NT2/D1 (cell line): Measurements from ENCODE around the gene SIGLEC6.

Experiments used
- DNase-seq: peaks from one replicate; pipeline ENCODE4 v3.0.0-alpha.2; 2011; ENCODE audit warnings: low read depth, low spot score
- H3K27me3 ChIP-seq: 2 replicates; pipeline ENCODE4 v1.6.0; 2011; ENCODE audit warnings: mild to moderate bottlenecking; ENCODE audit not compliant: insufficient read length, insufficient read depth
- H3K36me3 ChIP-seq: 2 replicates; pipeline ENCODE4 v1.6.1; 2011; ENCODE audit warnings: mild to moderate bottlenecking, low read length, mixed read lengths; ENCODE audit not compliant: insufficient read depth, insufficient read length
- H3K4me1 ChIP-seq: 2 replicates; pipeline ENCODE4 v1.5.1; 2011; ENCODE audit not compliant: insufficient read depth, insufficient read length
- H3K4me3 ChIP-seq: 2 replicates; pipeline ENCODE4 v1.5.1; 2011; ENCODE audit warnings: low read depth; ENCODE audit not compliant: insufficient read length
- H3K9ac ChIP-seq: 2 replicates; pipeline ENCODE4 v1.6.0; 2011; ENCODE audit warnings: low read depth; ENCODE audit not compliant: insufficient read length
- H3K9me3 ChIP-seq: 2 replicates; pipeline ENCODE4 v1.5.1; 2011; ENCODE audit warnings: mild to moderate bottlenecking, low read length; ENCODE audit not compliant: insufficient read depth
- SUZ12 ChIP-seq: IDR thresholded peaks from 2 replicates; pipeline ENCODE4 v1.6.1; 2011; ENCODE audit not compliant: insufficient read length, insufficient read depth; ENCODE audit errors: extremely low read depth
- YY1 ChIP-seq: IDR thresholded peaks from 2 replicates; pipeline ENCODE4 v1.6.1; 2011; ENCODE audit not compliant: insufficient read length, insufficient read depth
- ZNF274 ChIP-seq: IDR thresholded peaks from 2 replicates; pipeline ENCODE4 v1.6.1; 2011; ENCODE audit warnings: mild to moderate bottlenecking, low read depth, low read length

SIGLEC6 gene

DNA sequence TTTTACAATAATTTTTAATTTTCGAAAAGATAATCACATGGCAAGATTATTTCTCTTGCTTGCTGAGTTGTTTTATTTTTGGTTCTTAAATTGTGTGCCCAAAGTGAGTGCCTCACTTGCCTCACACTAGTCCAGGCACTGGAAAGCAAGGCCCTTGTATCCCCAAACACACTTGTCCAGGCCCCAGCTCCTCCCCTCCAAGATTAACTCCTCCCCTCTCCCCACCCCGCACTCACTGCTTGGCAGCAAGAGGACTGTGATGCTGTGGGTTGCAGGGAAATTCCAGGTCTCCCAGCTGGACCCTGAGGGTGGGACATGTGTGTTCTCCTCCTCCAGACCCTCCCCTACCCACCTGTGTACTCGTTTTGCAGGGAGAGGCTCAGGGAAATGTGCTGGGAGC, 33.8 kb downstream of the SIGLEC6 start:
- DNase-seq = no peak
- H3K27me3 ChIP-seq = peaks cover 26% of the 10 kb centered on the region
- no peaks in the 10 kb centered on the region for H3K4me1 ChIP-seq
- H3K9ac ChIP-seq = no peak overlapping the region
- no peak overlapping the region for H3K4me3 ChIP-seq
- no peaks in the 10 kb centered on the region for H3K9me3 ChIP-seq
- TF ChIP-seq SUZ12 = no peak
- no peak for TF ChIP-seq YY1
- TF ChIP-seq ZNF274 = no peak
- H3K36me3 ChIP-seq = no peaks in the 10 kb centered on the region

DNA sequence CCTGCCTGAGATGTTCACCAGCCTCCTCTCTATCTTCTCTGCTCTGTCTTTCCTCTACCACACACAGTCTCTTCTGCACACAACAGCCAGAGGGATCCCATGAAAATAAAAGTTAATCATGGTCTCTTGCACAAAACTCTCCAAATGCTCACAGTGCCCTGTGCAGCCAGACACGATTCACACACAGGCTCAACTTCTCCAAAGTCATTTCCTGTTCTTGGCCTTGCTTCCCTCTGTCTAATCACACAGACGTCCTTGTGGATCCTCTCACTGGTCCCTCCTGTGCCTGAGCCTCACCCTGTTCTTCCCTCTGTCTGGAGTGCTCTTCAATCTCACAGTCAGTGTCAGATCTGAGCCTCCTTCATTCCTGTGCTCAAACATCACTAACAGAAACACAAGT, 37.7 kb downstream of the SIGLEC6 start:
- no peaks in the 10 kb centered on the region for H3K4me1 ChIP-seq
- H3K27me3 ChIP-seq = peaks cover 28% of the 10 kb centered on the region
- no peak overlapping the region for H3K9ac ChIP-seq
- H3K9me3 ChIP-seq = no peaks in the 10 kb centered on the region
- H3K4me3 ChIP-seq = no peak overlapping the region
- DNase-seq = no peak
- H3K36me3 ChIP-seq = no peaks in the 10 kb centered on the region
- TF ChIP-seq ZNF274 (no peak), SUZ12 (no peak), YY1 (no peak)

DNA sequence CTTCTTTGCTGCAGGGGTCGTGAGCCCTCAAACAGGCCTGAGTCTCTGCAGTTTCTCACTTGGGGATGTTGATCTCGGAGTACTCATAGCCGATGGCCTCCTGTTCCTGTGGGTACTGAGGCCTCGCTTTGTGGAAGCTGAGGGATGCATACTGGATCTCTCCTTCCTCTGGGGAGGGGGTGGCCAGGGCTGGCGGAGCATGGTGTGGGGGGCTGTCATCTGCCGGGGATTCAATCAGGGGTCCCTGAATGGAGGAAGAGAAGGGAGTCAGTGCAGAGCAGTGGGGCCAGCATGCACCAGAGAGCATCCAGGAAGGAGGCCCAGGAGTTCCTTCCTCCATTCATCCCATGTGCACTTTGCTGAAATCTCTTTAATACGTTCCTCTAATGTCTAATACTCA, 39.9 kb downstream of the SIGLEC6 start:
- H3K36me3 ChIP-seq = no peaks in the 10 kb centered on the region
- no peak for TF ChIP-seq SUZ12
- TF ChIP-seq YY1 = no peak
- TF ChIP-seq ZNF274 = no peak
- DNase-seq = no peak
- no peaks in the 10 kb centered on the region for H3K9me3 ChIP-seq
- H3K9ac ChIP-seq = no peak overlapping the region
- peaks cover 21% of the 10 kb centered on the region for H3K27me3 ChIP-seq
- H3K4me1 ChIP-seq = no peaks in the 10 kb centered on the region
- H3K4me3 ChIP-seq = no peak overlapping the region

DNA sequence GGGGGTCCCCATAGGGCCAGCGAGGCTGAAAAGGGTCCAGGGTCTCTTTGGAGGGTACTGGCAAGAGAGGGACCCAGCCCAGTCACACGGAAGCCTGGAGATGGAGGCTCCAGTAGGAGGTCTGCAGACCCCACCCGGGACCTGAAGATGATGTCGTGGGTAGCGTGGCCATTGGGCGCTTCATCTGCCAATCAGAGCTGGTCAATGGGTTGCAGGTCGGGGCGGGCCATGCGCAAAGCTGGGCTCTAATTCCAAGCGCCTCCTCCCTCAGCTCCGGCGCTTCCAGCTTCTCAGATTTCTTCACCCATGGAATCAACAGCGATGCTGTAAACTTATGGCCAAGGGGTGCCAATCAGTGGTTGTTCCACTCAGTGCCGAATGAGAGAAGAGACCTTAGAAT, 40.8 kb downstream of the SIGLEC6 start:
- DNase-seq = no peak
- Histone ChIP-seq H3K9ac (no peak overlapping the region), H3K9me3 (no peaks in the 10 kb centered on the region), H3K27me3 (peaks cover 25% of the 10 kb centered on the region), H3K4me1 (no peaks in the 10 kb centered on the region), H3K36me3 (no peaks in the 10 kb centered on the region), H3K4me3 (no peak overlapping the region)
- TF ChIP-seq SUZ12 = no peak
- TF ChIP-seq ZNF274 = no peak
- TF ChIP-seq YY1 = no peak

DNA sequence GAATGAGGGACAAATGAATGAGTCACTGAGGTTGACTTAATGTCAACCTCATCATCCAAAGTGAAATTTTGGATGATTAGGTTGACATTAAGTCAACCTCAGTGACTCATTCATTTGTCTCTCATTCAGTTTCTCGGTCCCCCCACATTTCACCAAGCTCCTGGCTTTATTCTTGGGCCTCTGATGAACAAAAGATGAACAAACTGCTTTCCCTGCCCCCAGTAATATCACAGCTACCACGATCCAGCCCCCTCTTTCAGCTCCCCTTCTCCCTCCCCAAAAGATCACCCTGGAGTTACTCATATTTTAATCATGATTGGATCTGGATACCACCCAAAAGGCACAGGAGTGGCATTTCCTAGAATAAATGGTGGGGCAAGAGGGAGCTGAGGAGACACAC, 42.4 kb downstream of the SIGLEC6 start:
- no peak for TF ChIP-seq ZNF274
- no peak for TF ChIP-seq SUZ12
- TF ChIP-seq YY1 = no peak
- H3K4me3 ChIP-seq = no peak overlapping the region
- no peaks in the 10 kb centered on the region for H3K9me3 ChIP-seq
- H3K9ac ChIP-seq = no peak overlapping the region
- no peak for DNase-seq
- no peaks in the 10 kb centered on the region for H3K36me3 ChIP-seq
- H3K4me1 ChIP-seq = no peaks in the 10 kb centered on the region
- peaks cover 37% of the 10 kb centered on the region for H3K27me3 ChIP-seq

DNA sequence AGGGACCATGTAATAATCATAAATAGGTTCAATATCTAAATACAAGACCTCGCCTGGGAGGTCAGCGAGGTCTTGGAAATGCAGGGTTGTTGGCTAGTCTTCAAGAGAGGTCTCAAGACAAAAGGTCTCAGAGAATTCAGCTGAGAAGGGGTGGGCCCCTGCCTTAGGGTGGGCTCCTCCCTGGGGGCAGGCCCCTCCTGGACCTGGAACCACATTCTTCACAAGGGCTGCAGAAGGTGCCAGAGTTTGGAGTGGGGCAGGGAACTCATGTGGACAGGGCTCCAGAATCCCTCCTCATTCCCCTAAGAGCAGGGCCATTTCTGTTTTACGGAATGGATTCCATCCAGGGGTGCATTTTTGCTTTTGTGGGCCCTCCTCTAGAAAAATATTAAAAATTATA, 43.0 kb downstream of the SIGLEC6 start:
- no peak overlapping the region for H3K9ac ChIP-seq
- no peak for DNase-seq
- no peak for TF ChIP-seq SUZ12
- no peak for TF ChIP-seq ZNF274
- TF ChIP-seq YY1 = no peak

DNA sequence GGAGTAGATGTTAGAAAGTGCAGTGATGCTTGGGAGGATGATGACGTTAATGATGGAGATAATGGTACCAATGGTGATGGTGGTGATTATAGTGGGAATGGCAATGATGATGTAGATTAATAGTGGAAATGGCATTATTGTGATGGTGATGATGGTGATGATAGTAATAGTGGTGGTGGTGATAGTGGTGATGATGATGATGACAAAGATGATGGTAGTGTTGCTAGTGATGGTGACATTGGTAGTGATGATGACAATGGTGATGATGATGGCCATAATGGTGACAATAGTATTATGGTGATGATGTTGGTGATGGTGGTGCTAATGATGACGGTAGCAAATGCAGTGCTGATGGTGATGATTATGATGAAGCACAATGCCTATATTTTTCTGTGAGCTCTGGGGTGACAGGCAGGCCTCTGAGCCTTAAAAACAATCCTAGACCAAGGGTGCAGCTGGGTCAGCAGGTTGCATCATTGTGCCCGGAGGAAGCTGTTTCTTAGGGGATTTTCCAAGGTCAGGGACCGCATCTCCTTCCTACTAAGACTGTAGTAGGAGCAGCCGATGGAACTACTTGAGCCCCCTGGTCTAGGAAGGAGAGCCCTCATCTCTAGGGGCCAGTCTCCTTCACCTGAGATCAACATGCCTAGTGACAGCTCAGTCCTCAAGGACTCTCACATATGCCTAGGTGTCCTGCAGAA, 45.4 kb downstream of the SIGLEC6 start:
- Histone ChIP-seq H3K4me3 (no peak overlapping the region), H3K36me3 (no peaks in the 10 kb centered on the region), H3K4me1 (no peaks in the 10 kb centered on the region), H3K9me3 (no peaks in the 10 kb centered on the region), H3K9ac (no peak overlapping the region), H3K27me3 (peaks cover 45% of the 10 kb centered on the region)
- TF ChIP-seq SUZ12 (no peak), ZNF274 (no peak), YY1 (no peak)
- no peak for DNase-seq

More for the DNA sequence above, 43.0 kb downstream of the SIGLEC6 start:
- Histone ChIP-seq H3K4me3 (no peak overlapping the region), H3K9me3 (no peaks in the 10 kb centered on the region), H3K27me3 (peaks cover 38% of the 10 kb centered on the region), H3K4me1 (no peaks in the 10 kb centered on the region), H3K36me3 (no peaks in the 10 kb centered on the region)
